H9 (cell line): ENCODE measurements around the gene SPTSSA. TPM values are rescaled to one million over a fixed set of nuclear protein-coding genes. Genes with fewer than 3 reads are reported as not detected.

Experiments used
- DNase-seq: peaks from one replicate; pipeline ENCODE4 v3.0.0-alpha.2; 2017
- H2AFZ ChIP-seq: one replicate; pipeline ENCODE4 v1.6.1; 2013; ENCODE audit warnings: mild to moderate bottlenecking, low read length, control low read depth, moderate library complexity
- H2AK5ac ChIP-seq: 2 replicates; pipeline ENCODE4 v1.6.1; 2013; ENCODE audit warnings: low read length, control low read depth, mixed read lengths; ENCODE audit not compliant: insufficient read length
- H2BK120ac ChIP-seq: one replicate; pipeline ENCODE4 v1.6.1; 2013; ENCODE audit warnings: low read depth, mild to moderate bottlenecking, low read length, control low read depth, inconsistent platforms; ENCODE audit not compliant: poor library complexity, severe bottlenecking
- H2BK12ac ChIP-seq: 2 replicates; pipeline ENCODE4 v1.6.1; 2013; ENCODE audit warnings: low read length, control low read depth, mixed read lengths, low read depth; ENCODE audit not compliant: insufficient read length
- H2BK15ac ChIP-seq: 2 replicates; pipeline ENCODE4 v1.6.1; 2013; ENCODE audit warnings: low read depth, low read length, control low read depth
- H2BK20ac ChIP-seq: one replicate; pipeline ENCODE4 v1.6.1; 2013; ENCODE audit warnings: low read depth, mild to moderate bottlenecking, low read length, control low read depth, inconsistent platforms; ENCODE audit not compliant: poor library complexity, severe bottlenecking
- H2BK5ac ChIP-seq: 2 replicates; pipeline ENCODE4 v1.6.1; 2013; ENCODE audit warnings: low read length, control low read depth, mixed read lengths; ENCODE audit not compliant: insufficient read length
- H3K14ac ChIP-seq: 2 replicates; pipeline ENCODE4 v1.6.1; 2013; ENCODE audit warnings: low read length, control low read depth; ENCODE audit not compliant: insufficient read depth
- H3K18ac ChIP-seq: 2 replicates; pipeline ENCODE4 v1.6.1; 2013; ENCODE audit warnings: low read depth, mild to moderate bottlenecking, mixed read lengths, low read length, control low read depth; ENCODE audit not compliant: insufficient read length
- H3K23ac ChIP-seq: 2 replicates; pipeline ENCODE4 v1.6.1; 2013; ENCODE audit warnings: low read length, control low read depth, mixed read lengths, low read depth; ENCODE audit not compliant: insufficient read length
- H3K23me2 ChIP-seq: 2 replicates; pipeline ENCODE4 v1.6.1; 2013; ENCODE audit warnings: low read depth, mild to moderate bottlenecking, mixed read lengths, low read length, control low read depth; ENCODE audit not compliant: insufficient read length, poor library complexity, severe bottlenecking
- H3K27ac ChIP-seq: 2 replicates; pipeline ENCODE4 v1.5.1; 2013; ENCODE audit warnings: low read length, control low read depth, mixed read lengths, low read depth; ENCODE audit not compliant: insufficient read length
- H3K27me3 ChIP-seq: 2 replicates; pipeline ENCODE4 v1.6.1; 2013; ENCODE audit warnings: low read length, control low read depth, inconsistent platforms; ENCODE audit not compliant: insufficient read depth
- H3K4ac ChIP-seq: 2 replicates; pipeline ENCODE4 v1.6.1; 2013; ENCODE audit warnings: low read depth, mild to moderate bottlenecking, control low read depth, inconsistent platforms, low read length, moderate library complexity
- H3K4me1 ChIP-seq: 2 replicates; pipeline ENCODE4 v1.6.1; 2013; ENCODE audit warnings: low read length, control low read depth, inconsistent platforms; ENCODE audit not compliant: insufficient read depth
- H3K4me2 ChIP-seq: 2 replicates; pipeline ENCODE4 v1.6.1; 2013; ENCODE audit warnings: low read length, control low read depth, mixed read lengths; ENCODE audit not compliant: insufficient read length, insufficient read depth
- H3K56ac ChIP-seq: 2 replicates; pipeline ENCODE4 v1.6.1; 2013; ENCODE audit warnings: low read depth, mild to moderate bottlenecking, mixed read lengths, low read length, control low read depth; ENCODE audit not compliant: insufficient read length
- H3K79me1 ChIP-seq: 2 replicates; pipeline ENCODE4 v1.6.1; 2013; ENCODE audit warnings: low read depth, mild to moderate bottlenecking, moderate library complexity, low read length, control low read depth, inconsistent platforms; ENCODE audit not compliant: insufficient read depth, poor library complexity, severe bottlenecking
- H3K79me2 ChIP-seq: 2 replicates; pipeline ENCODE4 v1.6.1; 2013; ENCODE audit warnings: low read length, control low read depth, inconsistent platforms; ENCODE audit not compliant: insufficient read depth
- H3K9ac ChIP-seq: 2 replicates; pipeline ENCODE4 v1.6.1; 2013; ENCODE audit warnings: low read length, control low read depth, mixed read lengths; ENCODE audit not compliant: insufficient read length; ENCODE audit errors: extremely low read depth
- H3K9me3 ChIP-seq: one replicate; pipeline ENCODE4 v1.6.1; 2013; ENCODE audit warnings: low read depth, low read length, inconsistent platforms; ENCODE audit not compliant: control insufficient read depth
- H3T11ph ChIP-seq: one replicate; pipeline ENCODE4 v1.6.1; 2013; ENCODE audit warnings: mild to moderate bottlenecking, low read length, control low read depth, inconsistent platforms
- H4K20me1 ChIP-seq: one replicate; pipeline ENCODE4 v1.6.1; 2013; ENCODE audit not compliant: control insufficient read depth, insufficient read length, insufficient read depth
- H4K5ac ChIP-seq: 2 replicates; pipeline ENCODE4 v1.6.1; 2013; ENCODE audit warnings: low read depth, mild to moderate bottlenecking, mixed read lengths, low read length, control low read depth; ENCODE audit not compliant: insufficient read length
- H4K8ac ChIP-seq: replicated peaks from 2 replicates; pipeline ENCODE4 v1.6.1; 2013; ENCODE audit warnings: low read length, control low read depth, mixed read lengths, low read depth; ENCODE audit not compliant: insufficient read length
- H4K91ac ChIP-seq: 2 replicates; pipeline ENCODE4 v1.6.1; 2013; ENCODE audit warnings: low read depth, mild to moderate bottlenecking, moderate library complexity, mixed read lengths, low read length, control low read depth; ENCODE audit not compliant: insufficient read length
- H3K27ac Mint-ChIP-seq, 3 experiments: 2 replicates in 2 of 3; 3 replicates in 1 of 3; pipeline ENCODE4 v1.8.0; 2020 to 2021; ENCODE audit warnings: mixed read lengths in 3 of 3, mild to moderate bottlenecking in 1 of 3, moderate library complexity in 1 of 3
- H3K27me3 Mint-ChIP-seq: 2 replicates; pipeline ENCODE4 v1.8.0; 2021; ENCODE audit warnings: low read depth, mild to moderate bottlenecking, moderate library complexity, mixed read lengths
- H3K36me3 Mint-ChIP-seq, 3 experiments: 2 replicates in 2 of 3; 3 replicates in 1 of 3; pipeline ENCODE4 v1.8.0; 2020 to 2021; ENCODE audit warnings: low read depth in 3 of 3, mixed read lengths in 3 of 3; ENCODE audit not compliant: insufficient read depth in 1 of 3
- H3K4me1 Mint-ChIP-seq, 2 experiments: 2 replicates each; pipeline ENCODE4 v1.8.0; 2020; ENCODE audit warnings: mixed read lengths in 2 of 2
- H3K4me3 Mint-ChIP-seq, 2 experiments: 2 replicates in 1 of 2; 3 replicates in 1 of 2; pipeline ENCODE4 v1.8.0; 2020 to 2021; ENCODE audit warnings: mild to moderate bottlenecking in 2 of 2, mixed read lengths in 2 of 2, moderate library complexity in 1 of 2
- H3K9me3 Mint-ChIP-seq, 2 experiments: 2 replicates in 1 of 2; 3 replicates in 1 of 2; pipeline ENCODE4 v1.8.0; 2020; ENCODE audit warnings: mild to moderate bottlenecking in 2 of 2, mixed read lengths in 2 of 2, moderate library complexity in 1 of 2
- CTCF ChIP-seq: fragments of 200-600 bp; sonication (generic); conservative IDR thresholded peaks from 3 replicates; pipeline ENCODE4 v1.8.0; 2021; ENCODE audit warnings: antibody characterized with exemption, mild to moderate bottlenecking
- WGBS: extraction: QIAGEN DNeasy Blood & Tissue Kit; methylation state at CpG from one replicate; pipeline ENCODE4 v1.1.7; 2013; ENCODE audit warnings: missing lambda C conversion rate, low lambda C conversion rate, mixed read lengths; ENCODE audit not compliant: insufficient read length; ENCODE audit errors: extremely low coverage; 5-methylcytosine and 5-hydroxymethylcytosine counted together
- long read RNA-seq: library from polyadenylated mRNA; unstranded; transcript quantifications from one replicate; pipeline ENCODE4 v2.0.0, GENCODE V29; 2020
- total RNA-seq: library from RNA; stranded (reverse); gene quantifications from 2 replicates; pipeline ENCODE4 v1.2.1, GENCODE V29; 2021

The SPTSSA gene, protein sequence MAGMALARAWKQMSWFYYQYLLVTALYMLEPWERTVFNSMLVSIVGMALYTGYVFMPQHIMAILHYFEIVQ
- total RNA-seq = 22.4 and 23.3 TPM in 2 replicates
- long read RNA-seq, transcript SPTSSA-201 (2 exons, 2,777 nt) = major isoform, 58 of 59 reads
- long read RNA-seq, partial matches to known transcripts = 0 of 59 reads
- long read RNA-seq, other reads (novel, unspliced or antisense) = 1 of 59 reads

DNA sequence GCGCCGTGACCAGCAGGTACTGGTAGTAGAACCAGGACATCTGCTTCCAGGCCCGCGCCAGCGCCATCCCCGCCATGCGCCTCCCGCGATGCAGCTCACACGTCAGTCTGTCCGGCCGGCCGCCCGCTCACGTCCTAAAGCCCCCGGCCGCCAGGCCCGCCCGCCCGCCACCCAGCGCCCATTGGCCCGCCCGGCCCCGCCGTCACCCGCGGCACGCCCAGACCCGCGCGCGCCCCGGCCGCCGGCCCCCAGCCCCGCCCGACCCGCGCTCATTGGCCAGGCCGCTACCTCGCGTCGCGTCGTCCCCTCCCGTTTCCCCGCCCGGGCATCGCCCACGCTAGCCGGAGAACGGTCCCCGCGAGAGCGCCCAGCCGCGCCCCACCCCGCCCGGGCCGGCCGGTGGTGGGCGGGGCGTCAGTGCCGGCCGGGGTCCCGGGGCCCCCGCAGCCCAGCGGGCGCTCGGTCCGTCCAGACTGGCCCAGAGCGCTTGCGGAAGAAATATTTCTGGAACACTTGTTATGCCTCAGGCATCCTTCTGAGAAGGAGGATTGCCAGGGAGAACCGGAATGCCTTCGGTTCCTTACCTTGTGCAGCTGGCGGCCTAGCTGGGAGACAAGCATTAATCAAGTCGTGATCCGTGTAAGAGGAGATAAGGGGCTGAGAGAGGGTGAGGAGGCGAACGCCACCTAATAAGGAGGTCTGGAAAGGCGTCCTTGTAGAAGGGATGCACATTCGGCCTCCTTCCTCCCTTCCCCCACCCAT, at the start of gene SPTSSA:
Gene SPTSSA (minus strand): TSS at position 109 of the 762 bp plus-strand sequence. CDS start 33 bp downstream, at position 76.
- peak within 1 kb of the TSS; percentile 93 to 98 (median 97) for H3K27ac Mint-ChIP-seq

More for the DNA sequence above, at the start of gene SPTSSA:
- Histone ChIP-seq H2BK20ac (no peak within 1 kb of the TSS), H3K14ac (peak within 1 kb of the TSS; percentile 92), H3K56ac (no peak within 1 kb of the TSS), H4K8ac (no peak within 1 kb of the TSS), H3K27ac (peak within 1 kb of the TSS; percentile 4), H3K4me2 (peak within 1 kb of the TSS; percentile 86), H2BK5ac (no peak within 1 kb of the TSS), H4K91ac (no peak within 1 kb of the TSS), H3K23me2 (peaks cover 8% of the 10 kb centered on the region), H3K4ac (no peak within 1 kb of the TSS), H3K18ac (peak within 1 kb of the TSS; percentile 89), H4K20me1 (no peaks in the 10 kb centered on the region), H3K9ac (peak within 1 kb of the TSS; percentile 79), H3K9me3 (no peaks in the 10 kb centered on the region), H2AFZ (no peak within 1 kb of the TSS), H3K4me1 (peaks cover 6% of the 10 kb centered on the region), H2AK5ac (no peak within 1 kb of the TSS), H3K27me3 (no peaks in the 10 kb centered on the region), H3T11ph (no peak within 1 kb of the TSS), H4K5ac (no peak within 1 kb of the TSS), H2BK12ac (no peak within 1 kb of the TSS), H3K23ac (no peak within 1 kb of the TSS), H2BK120ac (no peak within 1 kb of the TSS), H2BK15ac (no peak within 1 kb of the TSS), H3K79me1 (peaks cover 4% of the 10 kb centered on the region), H3K79me2 (peaks cover 15% of the 10 kb centered on the region; the same call in 1 of the 2 replicates)
- no CpG with 5 or more reads among the region's 82 CpGs for WGBS
- Mint-ChIP-seq H3K9me3 (no peaks in the 10 kb centered on the region), H3K27me3 (no peaks in the 10 kb centered on the region), H3K4me3 (peak within 1 kb of the TSS; percentile 81 to 90), H3K36me3 (peaks cover 2% of the 10 kb centered on the region in 3 experiments; a peak in 3 of 7 replicates), H3K4me1 (peaks cover 18 to 20% of the 10 kb centered on the region in 2 experiments)
- DNase-seq = peak; percentile 91
- no peak for TF ChIP-seq CTCF
